HUES64 (cell line): ENCODE data around the gene TDP1. TPM values are rescaled to one million over a fixed set of nuclear protein-coding genes. Genes with fewer than 3 reads are reported as not detected.
A peak's percentile ranks its signal among the peaks of the same experiment; 100 is the strongest.

Experiments
- H3K27ac ChIP-seq: 2 replicates; pipeline ENCODE4 v1.7.0; 2013; ENCODE audit warnings: low read depth, low read length, inconsistent platforms
- H3K27me3 ChIP-seq: 2 replicates; pipeline ENCODE4 v1.6.1; 2013; ENCODE audit warnings: mild to moderate bottlenecking, low read length; ENCODE audit not compliant: insufficient read depth
- H3K36me3 ChIP-seq: 2 replicates; pipeline ENCODE4 v1.6.1; 2013; ENCODE audit warnings: mild to moderate bottlenecking, low read length; ENCODE audit not compliant: insufficient read depth
- H3K4me1 ChIP-seq: 2 replicates; pipeline ENCODE4 v1.6.1; 2013; ENCODE audit warnings: mild to moderate bottlenecking, low read length, moderate library complexity; ENCODE audit not compliant: insufficient read depth
- H3K4me3 ChIP-seq: 2 replicates; pipeline ENCODE4 v1.5.1; 2013; ENCODE audit warnings: mild to moderate bottlenecking, low read length, moderate library complexity
- H3K9ac ChIP-seq: 2 replicates; pipeline ENCODE4 v1.6.1; 2013; ENCODE audit warnings: mild to moderate bottlenecking, low read depth, low read length
- H3K9me3 ChIP-seq: 2 replicates; pipeline ENCODE4 v1.6.1; 2013; ENCODE audit warnings: low read depth, low read length; ENCODE audit not compliant: insufficient read depth
- WGBS: fragments of 150-250, 120-280 bp; methylation state at CpG from one replicate; pipeline ENCODE4 v1.1.7; 2013; ENCODE audit warnings: missing lambda C conversion rate; 5-methylcytosine and 5-hydroxymethylcytosine counted together
- polyA plus RNA-seq, 2 experiments: library from polyadenylated mRNA; stranded (reverse); fragments of 50-300 nt; gene quantifications; one replicate each; pipeline ENCODE4 v1.2.3, GENCODE V29; 2013

The TDP1 gene
- polyA plus RNA-seq (2013, experiment 1 of 2), result 32.0 TPM
- polyA plus RNA-seq (2013, experiment 2 of 2), result 39.0 TPM

- Histone ChIP-seq H3K27ac (peak within 1 kb of the TSS; percentile 73), H3K9ac (peak within 1 kb of the TSS; percentile 85)
Observed at GRCh38 chr14:89955745-89956660, at the start of gene TDP1. Gene TDP1 (plus strand): TSS chr14:89955927. CDS start chr14:89963115, 7,188 bp downstream.

DNA sequence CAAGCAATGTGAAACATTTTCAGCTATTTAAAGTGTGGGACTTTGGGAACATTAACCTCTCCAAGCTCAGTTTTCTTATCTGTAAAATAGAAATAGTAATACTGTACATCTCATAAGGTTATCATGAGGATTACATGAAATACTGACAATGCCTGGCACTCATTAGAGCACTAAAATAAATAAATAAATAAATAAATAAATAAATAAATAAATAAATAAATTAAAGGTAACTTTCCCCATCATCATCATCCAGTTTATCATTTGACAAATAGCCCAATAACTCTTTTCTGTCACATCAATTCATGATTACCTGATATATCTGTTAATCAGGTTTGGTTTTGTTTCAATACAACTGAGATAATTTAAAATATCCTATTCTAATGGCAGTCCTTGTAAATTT, 49.7 kb upstream of the TDP1 start:
- no peak overlapping the region for H3K4me3 ChIP-seq

More at GRCh38 chr14:89955745-89956660, at the start of gene TDP1:
- H3K4me3 ChIP-seq, result peak within 1 kb of the TSS; percentile 82
- H3K4me1 ChIP-seq, result peaks cover 5% of the 10 kb centered on the region; the same call in 1 of the 2 replicates
- peaks cover 9% of the 10 kb centered on the region; the same call in 1 of the 2 replicates for H3K9me3 ChIP-seq
- H3K36me3 ChIP-seq, result peaks cover 32% of the 10 kb centered on the region
- WGBS, result under 1% methylated on average over 84 of the region's 84 CpGs
- no peaks in the 10 kb centered on the region for H3K27me3 ChIP-seq

GRCh38 chr14:89907655-89908054, 48.1 kb upstream of the TDP1 start:
- Histone ChIP-seq H3K4me1 (peaks cover 27% of the 10 kb centered on the region), H3K9ac (no peak overlapping the region), H3K27me3 (no peaks in the 10 kb centered on the region), H3K36me3 (no peaks in the 10 kb centered on the region), H3K9me3 (no peaks in the 10 kb centered on the region), H3K4me3 (no peak overlapping the region), H3K27ac (no peak overlapping the region)
- 72% methylated on average over 4 of the region's 4 CpGs for WGBS

More for the DNA sequence above, 49.7 kb upstream of the TDP1 start:
- Histone ChIP-seq H3K27ac (no peak overlapping the region), H3K36me3 (no peaks in the 10 kb centered on the region), H3K9me3 (no peaks in the 10 kb centered on the region), H3K9ac (no peak overlapping the region), H3K4me1 (peaks cover 11% of the 10 kb centered on the region), H3K27me3 (no peaks in the 10 kb centered on the region)

- WGBS, result 91% methylated on average over 9 of the region's 9 CpGs
- Histone ChIP-seq H3K9me3 (no peaks in the 10 kb centered on the region), H3K4me1 (peaks cover 29% of the 10 kb centered on the region), H3K4me3 (no peak overlapping the region), H3K27me3 (no peaks in the 10 kb centered on the region), H3K27ac (no peak overlapping the region), H3K9ac (no peak overlapping the region), H3K36me3 (no peaks in the 10 kb centered on the region)
Observed at GRCh38 chr14:89908712-89909450, 46.8 kb upstream of the TDP1 start.

GRCh38 chr14:89909586-89909985, 46.1 kb upstream of the TDP1 start:
- WGBS, result 92% methylated on average over 8 of the region's 9 CpGs
- Histone ChIP-seq H3K4me3 (no peak overlapping the region), H3K27me3 (no peaks in the 10 kb centered on the region), H3K36me3 (no peaks in the 10 kb centered on the region), H3K4me1 (peaks cover 29% of the 10 kb centered on the region), H3K9me3 (no peaks in the 10 kb centered on the region), H3K9ac (no peak overlapping the region), H3K27ac (no peak overlapping the region)

- Histone ChIP-seq H3K4me1 (peaks cover 29% of the 10 kb centered on the region), H3K9ac (peak overlapping the region; percentile 4; the same call in 1 of the 2 replicates), H3K27ac (peak overlapping the region; percentile 69; the same call in 1 of the 2 replicates), H3K27me3 (no peaks in the 10 kb centered on the region), H3K9me3 (no peaks in the 10 kb centered on the region), H3K4me3 (no peak overlapping the region), H3K36me3 (no peaks in the 10 kb centered on the region)
- WGBS, result 82% methylated on average over 4 of the region's 5 CpGs
Observed at GRCh38 chr14:89910691-89911009, 45.1 kb upstream of the TDP1 start.

GRCh38 chr14:89911010-89911919, 44.5 kb upstream of the TDP1 start:
- Histone ChIP-seq H3K9me3 (no peaks in the 10 kb centered on the region), H3K9ac (peak overlapping the region; percentile 4; the same call in 1 of the 2 replicates), H3K36me3 (no peaks in the 10 kb centered on the region), H3K27me3 (no peaks in the 10 kb centered on the region), H3K27ac (peak overlapping the region; percentile 69; the same call in 1 of the 2 replicates), H3K4me3 (no peak overlapping the region), H3K4me1 (peaks cover 29% of the 10 kb centered on the region)
- 13% methylated on average over 11 of the region's 11 CpGs for WGBS

- Histone ChIP-seq H3K27ac (peak overlapping the region; percentile 69; the same call in 1 of the 2 replicates), H3K4me1 (peaks cover 29% of the 10 kb centered on the region), H3K4me3 (no peak overlapping the region), H3K36me3 (no peaks in the 10 kb centered on the region), H3K9ac (no peak overlapping the region), H3K9me3 (no peaks in the 10 kb centered on the region), H3K27me3 (no peaks in the 10 kb centered on the region)
- 71% methylated on average over 2 of the region's 2 CpGs for WGBS
Observed at GRCh38 chr14:89912221-89912620, 43.5 kb upstream of the TDP1 start.

DNA sequence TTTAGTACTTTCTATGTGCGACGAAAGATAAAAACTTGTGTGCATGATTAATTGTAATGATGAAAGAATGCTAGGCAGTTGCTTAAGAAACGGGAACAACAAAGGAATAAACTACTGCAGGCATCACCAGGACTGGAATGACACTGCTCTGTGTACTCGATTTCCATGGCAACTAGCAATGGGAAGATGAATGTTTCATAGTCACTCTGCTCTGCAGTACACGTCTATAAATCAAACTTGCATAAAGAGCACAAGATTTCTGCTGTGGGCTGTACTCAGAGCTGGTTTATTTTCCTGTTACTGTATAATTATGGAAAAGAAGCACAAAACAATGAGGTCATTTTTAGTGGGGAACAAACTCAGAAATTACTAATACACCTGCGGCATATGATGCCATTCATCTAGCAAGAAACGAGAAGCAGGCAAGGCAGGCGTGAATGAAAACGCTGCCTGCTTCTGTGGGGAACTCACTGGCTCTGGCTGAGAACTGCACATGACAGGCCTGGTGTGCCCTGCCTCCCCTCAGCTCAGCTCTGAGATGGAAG, 43.0 kb upstream of the TDP1 start:
- 81% methylated on average over 9 of the region's 9 CpGs for WGBS
- Histone ChIP-seq H3K4me1 (peaks cover 29% of the 10 kb centered on the region), H3K27ac (no peak overlapping the region), H3K4me3 (no peak overlapping the region), H3K9ac (0 out of 2 replicates have a peak overlapping the region, but pooled peaks have one; percentile 7), H3K27me3 (no peaks in the 10 kb centered on the region), H3K9me3 (no peaks in the 10 kb centered on the region), H3K36me3 (no peaks in the 10 kb centered on the region)

GRCh38 chr14:89915114-89915878, 40.4 kb upstream of the TDP1 start:
- H3K27ac ChIP-seq, result no peak overlapping the region
- 56% methylated on average over 5 of the region's 6 CpGs for WGBS
- no peaks in the 10 kb centered on the region for H3K36me3 ChIP-seq
- no peaks in the 10 kb centered on the region for H3K9me3 ChIP-seq
- no peak overlapping the region for H3K9ac ChIP-seq
- peaks cover 29% of the 10 kb centered on the region for H3K4me1 ChIP-seq
- H3K27me3 ChIP-seq, result no peaks in the 10 kb centered on the region
- H3K4me3 ChIP-seq, result no peak overlapping the region
